ENCODE measurements around the gene MBTPS1.

GRCh38 chr16:84049403-84050060 lies 67.2 kb downstream of the MBTPS1 start:
- TF ChIP-seq ZNF596 (tag by site-specific recombination; IDR thresholded peaks at IDR 0.05) (no peak), PRDM10 (tag by site-specific recombination; IDR thresholded peaks at IDR 0.05) (no peak), CTCF (tag by site-specific recombination; IDR thresholded peaks at IDR 0.05) (no peak), ZBTB1 (tag by site-specific recombination; IDR thresholded peaks at IDR 0.05) (no peak), TCF7L2 (IDR thresholded peaks at IDR 0.05; ENCODE audit: borderline replicate concordance, low read depth, low read length) (no peak), ZNF513 (tag by site-specific recombination; IDR thresholded peaks at IDR 0.05) (no peak), PATZ1 (tag by site-specific recombination; IDR thresholded peaks at IDR 0.05) (no peak)

All from HEK293 (cell line).